Measurements from ENCODE around the gene RUFY3. TPM values are rescaled to one million over a fixed set of nuclear protein-coding genes. Genes with fewer than 3 reads are reported as not detected.
"Not testable (repeated sequence)": the region's sequence is repeated elsewhere in the genome, so short reads cannot be mapped to it uniquely, and the experiment has no call there.

Gene RUFY3
- total RNA-seq, 1 donor from 2014 or later, result 85.4 TPM

DNA sequence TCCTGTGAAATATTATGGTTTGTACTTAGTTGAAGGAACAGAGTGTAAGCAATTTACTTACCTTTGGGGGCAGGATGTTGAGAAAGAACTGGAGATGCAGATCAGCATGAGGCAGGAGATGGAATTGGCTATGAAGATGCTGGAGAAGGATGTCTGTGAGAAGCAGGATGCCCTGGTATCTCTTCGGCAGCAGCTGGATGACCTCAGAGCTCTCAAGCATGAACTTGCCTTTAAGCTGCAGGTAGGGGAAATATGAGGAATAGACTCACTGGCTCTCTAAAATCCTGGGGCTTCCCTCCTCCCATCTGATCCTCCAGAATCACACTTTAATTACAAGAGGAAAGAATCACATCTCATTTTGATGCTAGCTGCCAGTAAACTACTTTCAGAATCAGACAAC is 67.0 kb downstream of the RUFY3 start:
- no peak for DNase-seq

GRCh38 chr4:70793626-70794025 is 71.9 kb downstream of the RUFY3 start:
- no peak for DNase-seq

DNA sequence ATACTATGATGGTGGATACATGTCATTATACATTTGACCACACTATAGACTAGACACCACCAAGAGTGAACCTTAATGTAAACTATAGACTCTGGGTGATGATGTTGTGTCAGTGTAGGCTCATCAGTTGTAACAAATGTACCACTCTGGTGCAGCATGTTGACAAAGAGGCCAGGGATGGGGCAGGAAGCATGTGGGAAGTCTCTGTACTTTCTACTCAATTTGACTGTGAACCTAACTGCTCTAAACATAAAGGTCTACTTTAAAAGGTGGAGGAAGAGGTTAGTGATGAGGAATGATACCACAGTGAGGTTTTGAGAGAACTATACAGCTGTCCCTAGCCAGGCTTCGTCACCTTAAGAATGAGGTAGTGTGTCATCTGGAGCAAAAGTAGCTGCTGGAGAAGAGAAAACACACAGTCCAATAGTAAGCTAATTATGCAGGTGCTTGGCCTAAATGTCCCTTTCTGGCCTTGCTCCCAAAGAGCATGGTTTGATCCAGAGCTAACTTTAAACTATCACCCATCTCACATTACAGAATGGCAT is 79.6 kb downstream of the RUFY3 start:
- DNase-seq, result no peak

- DNase-seq, result no peak
Observed at GRCh38 chr4:70802928-70803580, 81.3 kb downstream of the RUFY3 start.

DNA sequence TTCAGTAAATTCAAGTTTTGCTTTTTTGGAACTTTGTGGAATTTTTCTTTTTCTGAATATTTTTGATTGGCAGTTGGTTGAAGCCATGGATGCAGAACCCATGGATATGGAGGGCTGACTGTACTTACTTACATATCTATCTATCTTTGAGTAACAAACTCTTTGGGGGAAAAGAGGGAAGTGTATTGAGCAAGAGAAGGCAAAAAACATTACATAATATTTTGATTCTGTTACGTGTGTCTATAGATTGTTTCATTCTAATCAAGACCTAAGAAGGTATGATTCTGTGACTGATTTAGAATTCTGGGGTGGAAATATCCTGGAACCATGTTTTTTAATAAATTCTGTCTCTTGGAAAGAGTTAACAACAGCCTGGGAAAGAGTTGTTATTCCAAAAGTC is 86.4 kb downstream of the RUFY3 start:
- DNase-seq, result no peak

DNA sequence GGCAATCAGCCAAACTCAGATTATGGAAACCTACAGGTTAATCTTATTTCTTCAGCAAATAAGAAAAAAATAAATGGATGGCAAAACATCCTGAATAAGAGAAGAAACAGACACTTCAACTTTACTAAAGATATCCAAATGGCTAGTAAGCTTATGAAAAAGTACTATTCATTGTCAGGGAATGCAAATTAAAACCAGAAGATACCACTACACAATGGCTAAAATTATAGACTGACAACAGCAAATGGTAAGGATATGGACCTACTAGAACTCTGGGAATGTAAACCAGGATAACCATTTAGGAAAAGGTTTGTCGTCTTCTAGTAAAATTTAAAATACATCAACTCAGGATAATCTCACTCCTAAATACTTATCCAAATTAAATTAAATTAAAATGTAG is 93.6 kb downstream of the RUFY3 start:
- no peak for DNase-seq

DNA sequence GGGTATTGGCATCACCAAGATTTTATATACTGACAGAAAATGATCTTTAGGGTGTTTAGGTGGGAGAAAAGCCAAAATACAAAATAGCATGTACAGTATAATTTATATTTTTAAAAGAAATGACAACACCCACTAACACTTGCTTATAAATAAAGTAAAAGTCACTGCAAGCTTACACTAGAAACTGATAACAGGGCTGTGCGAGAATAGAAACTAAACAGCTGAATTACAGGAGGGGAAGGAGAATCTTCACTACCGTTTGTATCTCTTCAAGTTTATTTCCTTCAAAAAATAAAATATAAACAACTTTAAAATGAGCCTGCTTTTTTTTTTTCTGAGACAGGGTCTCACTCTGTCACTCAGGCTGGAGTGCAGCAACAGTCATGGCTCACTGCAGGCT is 95.1 kb downstream of the RUFY3 start:
- DNase-seq, result no peak

GRCh38 chr4:70818173-70818855 is 96.5 kb downstream of the RUFY3 start:
- DNase-seq, result no peak

DNA sequence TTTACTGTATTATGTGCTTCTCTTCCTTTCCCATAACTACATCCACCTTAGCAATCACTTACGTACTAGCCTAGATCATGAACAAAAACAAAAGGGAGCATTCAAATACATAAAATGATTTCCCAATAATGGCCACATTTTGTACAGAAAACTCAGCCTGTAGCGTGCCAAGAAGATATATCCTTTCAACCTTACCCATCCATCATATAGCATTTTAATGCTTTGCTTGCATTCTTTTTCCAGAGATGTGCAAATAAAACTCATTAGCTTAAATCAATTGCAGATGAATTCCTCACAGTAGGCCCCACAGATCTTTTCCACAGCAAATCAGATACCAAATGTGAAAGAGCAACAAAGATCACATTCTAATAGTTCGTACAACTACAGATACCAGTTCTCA is 97.2 kb downstream of the RUFY3 start:
- no peak for DNase-seq

DNA sequence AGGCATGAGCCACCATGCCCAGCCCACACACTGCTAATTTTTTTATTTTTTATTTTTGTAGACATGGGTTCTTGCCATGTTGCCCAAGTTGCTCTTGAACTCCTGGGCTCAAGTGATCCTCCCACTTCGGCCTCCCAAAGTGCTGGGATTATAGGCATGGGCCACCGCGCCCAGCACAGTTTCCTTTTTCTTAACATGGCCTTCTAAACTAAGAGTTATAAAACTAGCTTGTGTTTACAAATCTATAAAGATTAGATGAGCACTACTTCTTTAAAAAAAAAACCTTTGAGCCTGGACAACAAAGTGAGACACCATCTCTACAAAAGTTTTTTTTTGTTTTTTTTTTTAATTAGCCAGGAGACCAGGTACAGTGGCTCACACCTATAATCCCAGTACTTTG is 107.3 kb downstream of the RUFY3 start:
- no peak for DNase-seq

DNA sequence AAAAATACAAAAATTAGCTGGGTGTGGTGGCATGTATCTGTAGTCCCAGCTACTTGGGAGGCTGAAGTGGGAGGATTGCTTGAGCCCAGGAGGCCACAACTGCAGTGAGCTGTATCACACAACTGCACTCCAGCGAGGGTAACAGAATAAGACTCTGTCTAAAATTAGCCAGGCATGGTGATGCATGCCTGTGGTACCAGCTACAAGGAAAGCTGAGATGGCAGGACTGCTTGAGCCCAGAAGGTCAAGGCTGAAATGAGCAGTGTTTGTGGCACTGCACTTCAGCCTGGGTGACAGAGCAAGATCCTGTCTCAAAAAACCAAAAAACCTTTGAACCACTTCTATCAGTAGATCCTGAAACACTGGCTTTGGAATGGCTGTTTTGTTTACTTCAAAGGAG is 107.7 kb downstream of the RUFY3 start:
- no peak for DNase-seq

DNA sequence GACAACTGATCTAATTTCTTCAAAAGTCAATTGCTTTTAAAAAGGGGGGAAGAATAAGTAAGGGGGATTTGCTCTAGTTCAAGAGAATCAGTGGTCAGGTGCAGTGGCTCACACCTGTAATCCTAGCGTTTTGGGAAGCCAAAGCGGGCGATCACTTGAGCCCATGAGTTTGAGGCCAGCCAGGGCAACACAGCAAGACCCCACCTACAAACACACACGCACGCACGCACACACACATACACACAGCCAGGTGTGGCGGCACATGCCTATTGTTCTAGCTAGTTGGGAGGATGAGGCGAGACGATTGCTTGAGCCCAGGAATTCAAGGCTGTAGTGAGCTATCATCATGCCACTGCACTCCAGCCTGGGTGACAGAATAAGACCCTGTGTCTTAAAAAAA is 108.3 kb downstream of the RUFY3 start:
- DNase-seq, result no peak

- DNase-seq, result no peak
Observed at GRCh38 chr4:70831293-70831692, 109.5 kb downstream of the RUFY3 start.

- no peak for DNase-seq
Observed at GRCh38 chr4:70833675-70834074, 111.9 kb downstream of the RUFY3 start.

GRCh38 chr4:70836081-70836480 is 114.3 kb downstream of the RUFY3 start:
- no peak for DNase-seq

GRCh38 chr4:70838204-70838603 is 116.4 kb downstream of the RUFY3 start:
- peak; percentile 66 for DNase-seq

GRCh38 chr4:70838666-70839588 is 117.2 kb downstream of the RUFY3 start:
- DNase-seq, result peak; percentile 76

DNA sequence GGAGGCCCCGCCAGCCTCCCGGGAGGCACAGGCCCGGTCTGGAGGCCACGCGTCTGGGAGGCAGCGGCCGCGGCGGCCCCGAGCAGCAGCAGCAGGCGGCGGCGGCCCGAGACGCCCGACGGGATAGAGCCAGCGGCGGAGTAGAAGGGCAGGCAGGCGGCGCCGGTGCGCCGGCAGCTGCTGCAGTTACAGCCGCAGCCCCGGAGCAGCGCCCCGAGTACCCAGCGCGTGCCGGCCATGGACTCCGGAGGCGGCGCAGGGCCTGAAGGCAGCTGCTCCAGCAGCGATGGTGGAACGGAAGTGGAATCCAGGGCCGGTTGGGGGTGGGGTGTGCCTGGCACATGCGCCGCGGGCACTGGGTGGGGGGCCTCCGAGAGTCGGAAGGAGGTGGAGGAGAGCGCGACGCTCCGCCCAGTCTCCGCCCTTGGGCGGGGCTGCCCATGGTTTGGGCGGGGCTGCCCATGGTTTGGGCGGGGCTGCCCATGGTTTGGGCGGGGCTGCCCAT is 117.9 kb downstream of the RUFY3 start, which contains the start of gene GRSF1:
Gene GRSF1, minus strand, starts transcription at position 302 of the 505 bp plus-strand sequence. Its CDS starts 63 bp downstream, at position 239.
- peak; percentile 96 for DNase-seq

- peak; percentile 27 for DNase-seq
Observed at GRCh38 chr4:70840137-70840536, 118.4 kb downstream of the RUFY3 start.

DNA sequence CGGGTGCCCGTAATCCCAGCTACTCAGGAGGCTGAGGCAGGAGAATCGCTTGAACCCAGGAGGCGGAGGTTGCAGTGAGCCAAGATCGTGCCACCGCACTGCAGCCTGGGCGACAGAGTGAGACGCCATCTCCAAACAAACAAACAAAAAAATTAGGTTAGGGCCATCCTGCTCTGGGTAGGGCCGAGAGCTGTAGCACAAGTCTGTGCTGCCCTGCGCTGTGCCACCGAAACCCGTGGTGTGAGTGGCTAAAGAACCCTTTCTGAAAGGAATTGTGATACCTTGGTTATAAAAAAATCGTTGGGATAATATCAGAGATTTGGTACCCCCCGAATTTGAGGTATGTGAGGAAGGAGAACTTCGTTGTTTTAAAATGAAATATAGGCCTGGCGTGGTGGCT is 118.9 kb downstream of the RUFY3 start:
- not testable (repeated sequence) for DNase-seq

DNA sequence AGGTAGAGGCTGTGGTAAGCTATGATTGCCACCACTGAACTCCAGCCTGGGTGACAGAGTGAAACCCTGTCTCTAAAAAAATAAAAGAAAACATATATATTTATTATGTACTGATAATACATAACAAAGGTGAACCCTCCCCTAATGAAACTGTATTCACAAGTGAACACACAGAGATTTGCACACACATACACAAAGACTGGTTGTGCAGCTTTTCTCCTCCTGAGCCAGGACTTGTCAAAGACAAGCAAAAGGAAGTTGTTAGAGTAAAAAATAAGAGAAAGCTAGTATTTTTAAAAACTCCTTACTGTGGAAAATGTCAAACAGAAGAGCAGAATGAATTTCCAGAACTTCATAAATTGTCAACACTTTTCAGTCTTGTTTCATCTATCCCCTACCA is 119.4 kb downstream of the RUFY3 start:
- DNase-seq, result no peak

- DNase-seq, result peak; percentile 22
Observed at GRCh38 chr4:70841951-70842350, 120.2 kb downstream of the RUFY3 start.
